Measurements from ENCODE around the gene VARS2. TPM values are rescaled to one million over a fixed set of nuclear protein-coding genes. Genes with fewer than 3 reads are reported as not detected.

VARS2 gene
- total and polyA plus RNA-seq, 9 of the 15 experiments (the other 6 are each of a cell fraction or from before 2014, with no cell fraction given), result 1.6 to 53.6 (median 29.9) TPM

- TF ChIP-seq ZNF318 (IDR thresholded peaks at IDR 0.05; ENCODE audit: borderline replicate concordance in 1 of 2, low read depth in 1 of 2), result peak in 1 of 2 experiments; percentile 34; a peak in 1 of 4 replicates
- peak; percentile 33; the same call in 1 of the 2 replicates for TF ChIP-seq PKNOX1 (IDR thresholded peaks at IDR 0.05)
- peak; percentile 49 to 86; a peak in 3 of 4 replicates for TF ChIP-seq MLLT1 (IDR thresholded peaks at IDR 0.05)
- no peak for TF ChIP-seq ZNF174 (CRISPR knock-in tag; IDR thresholded peaks at IDR 0.05)
- TF ChIP-seq DACH1 (IDR thresholded peaks at IDR 0.05; ENCODE audit: partially characterized antibody), result peak; percentile 84
- peak; percentile 68; the same call in 1 of the 2 replicates for TF ChIP-seq ZNF253 (CRISPR knock-in tag; conservative IDR thresholded peaks at IDR 0.05)
- TF ChIP-seq HDAC8 (tag; IDR thresholded peaks at IDR 0.05), result peak; percentile 73; the same call in 1 of the 2 replicates
- no peak for TF ChIP-seq CBFA2T2 (conservative IDR thresholded peaks at IDR 0.05)
- TF ChIP-seq NCOR1 (IDR thresholded peaks at IDR 0.05), result no peak
- TF ChIP-seq HLTF (IDR thresholded peaks at IDR 0.05), result 0 out of 2 replicates have a peak, but pooled peaks have one; percentile 33
- peak; percentile 90 for TF ChIP-seq SMAD3 (CRISPR knock-in tag; conservative IDR thresholded peaks at IDR 0.05)
- TF ChIP-seq ZNF436 (CRISPR knock-in tag; IDR thresholded peaks at IDR 0.05), result peak; percentile 100
- TF ChIP-seq EGR1 (conservative IDR thresholded peaks at IDR 0.05), result peak; percentile 100
Measured at GRCh38 chr6:30907758-30908591, 6.1 kb upstream of the VARS2 start, which contains the start of gene GTF2H4 (continued).

Measured in K562 (cell line).